GM13976 (cell line): Measurements from ENCODE around the gene SUPT20HL1.
"Not testable (repeated sequence)": the region's sequence is repeated elsewhere in the genome, so short reads cannot be mapped to it uniquely, and the experiment has no call there.

Experiments
- DNase-seq: peaks from one replicate; pipeline ENCODE4 v3.0.0; 2012; ENCODE audit warnings: low spot score
- in situ Hi-C: fragments of 300-500 bp; cut with MboI; formaldehyde crosslinking; loops from one replicate; pipeline ENCODE4 v1.12.0; 2022; ENCODE audit warnings: low sequenced_read_pairs, mixed read lengths, inconsistent platforms; ENCODE audit not compliant: unreplicated experiment
- TF ChIP-seq, protein P1 (sequence below): IDR thresholded peaks from 2 replicates; pipeline ENCODE4 v1.5.1; 2012; ENCODE audit warnings: borderline replicate concordance, mild to moderate bottlenecking; ENCODE audit not compliant: insufficient read depth; ENCODE audit errors: extremely low read depth, missing control alignments, control extremely low read depth

The SUPT20HL1 gene

DNA sequence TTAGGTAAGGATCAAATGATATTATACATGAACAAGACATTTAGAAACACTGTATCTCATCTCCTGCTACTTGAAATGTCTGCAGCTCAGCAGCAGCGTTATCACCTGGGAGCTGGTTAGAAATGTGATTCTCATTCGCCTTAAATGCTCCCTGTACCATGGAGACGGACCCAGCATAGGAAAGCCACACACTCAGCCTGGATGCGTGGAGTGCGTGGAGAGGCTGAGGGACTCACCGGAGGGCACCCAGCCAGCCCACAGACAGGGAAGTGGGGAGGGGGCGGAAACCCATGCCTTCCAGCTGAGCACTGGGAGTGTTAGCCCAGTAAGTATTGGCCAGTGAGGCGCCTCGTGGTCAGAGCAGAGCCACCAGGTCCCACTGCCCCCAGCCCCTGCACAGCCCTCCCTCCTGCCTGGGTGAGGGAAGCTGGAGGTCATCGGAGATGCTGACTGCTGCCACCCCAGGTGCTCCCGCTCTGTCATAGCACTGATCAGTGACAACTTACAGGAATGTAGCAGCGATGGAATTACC lies 15.2 kb downstream of the SUPT20HL1 start:
- TF ChIP-seq, protein P1, sequence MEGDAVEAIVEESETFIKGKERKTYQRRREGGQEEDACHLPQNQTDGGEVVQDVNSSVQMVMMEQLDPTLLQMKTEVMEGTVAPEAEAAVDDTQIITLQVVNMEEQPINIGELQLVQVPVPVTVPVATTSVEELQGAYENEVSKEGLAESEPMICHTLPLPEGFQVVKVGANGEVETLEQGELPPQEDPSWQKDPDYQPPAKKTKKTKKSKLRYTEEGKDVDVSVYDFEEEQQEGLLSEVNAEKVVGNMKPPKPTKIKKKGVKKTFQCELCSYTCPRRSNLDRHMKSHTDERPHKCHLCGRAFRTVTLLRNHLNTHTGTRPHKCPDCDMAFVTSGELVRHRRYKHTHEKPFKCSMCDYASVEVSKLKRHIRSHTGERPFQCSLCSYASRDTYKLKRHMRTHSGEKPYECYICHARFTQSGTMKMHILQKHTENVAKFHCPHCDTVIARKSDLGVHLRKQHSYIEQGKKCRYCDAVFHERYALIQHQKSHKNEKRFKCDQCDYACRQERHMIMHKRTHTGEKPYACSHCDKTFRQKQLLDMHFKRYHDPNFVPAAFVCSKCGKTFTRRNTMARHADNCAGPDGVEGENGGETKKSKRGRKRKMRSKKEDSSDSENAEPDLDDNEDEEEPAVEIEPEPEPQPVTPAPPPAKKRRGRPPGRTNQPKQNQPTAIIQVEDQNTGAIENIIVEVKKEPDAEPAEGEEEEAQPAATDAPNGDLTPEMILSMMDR: no peak
- no peak for DNase-seq
- in situ Hi-C loops: loop anchor here (25.0 kb wide), 2 partner anchors 187 to 762 kb away; no protein-coding TSS in a partner anchor

DNA sequence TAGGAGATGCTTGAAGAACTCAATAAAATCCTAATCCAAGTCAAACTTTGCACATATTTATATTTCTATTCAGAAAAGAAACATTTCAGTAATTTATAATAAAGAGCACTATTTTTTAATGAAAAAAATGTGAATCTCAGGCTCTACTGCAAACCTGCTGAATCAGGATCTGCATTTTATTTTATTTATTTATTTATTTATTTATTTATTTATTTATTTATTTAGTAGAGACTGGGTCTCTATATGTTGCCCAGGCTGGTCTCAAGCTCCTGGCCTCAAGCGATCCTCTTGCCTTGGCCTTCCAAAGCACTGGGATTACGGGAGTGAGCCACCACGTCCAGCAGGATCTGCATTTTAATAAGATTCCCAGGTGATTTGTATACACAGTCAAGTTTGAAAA lies 16.0 kb downstream of the SUPT20HL1 start:
- in situ Hi-C loops: loop anchor here (25.0 kb wide), 2 partner anchors 186 to 761 kb away; no protein-coding TSS in a partner anchor
- TF ChIP-seq, protein P1: no peak
- DNase-seq: no peak

DNA sequence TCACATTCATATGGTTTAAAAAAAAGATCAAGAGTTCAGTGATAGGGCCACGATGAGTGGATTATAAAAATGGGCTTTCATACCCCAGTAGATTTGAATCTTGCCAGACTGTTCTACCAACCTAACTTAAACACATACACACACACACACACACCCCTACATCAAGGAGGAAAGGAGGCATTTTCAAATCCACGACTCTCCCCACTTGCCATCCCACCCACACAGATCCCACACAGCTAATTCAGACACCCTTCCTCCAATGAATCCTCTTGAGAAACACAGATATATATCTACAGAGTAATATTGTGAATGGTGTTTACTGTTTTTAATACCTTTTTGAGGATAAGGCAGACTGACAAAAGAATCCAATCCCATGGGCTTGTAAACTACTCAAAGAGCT lies 16.8 kb downstream of the SUPT20HL1 start:
- TF ChIP-seq, protein P1: no peak
- in situ Hi-C loops: loop anchor here (25.0 kb wide), 2 partner anchors 185 to 760 kb away; no protein-coding TSS in a partner anchor
- DNase-seq: no peak

DNA sequence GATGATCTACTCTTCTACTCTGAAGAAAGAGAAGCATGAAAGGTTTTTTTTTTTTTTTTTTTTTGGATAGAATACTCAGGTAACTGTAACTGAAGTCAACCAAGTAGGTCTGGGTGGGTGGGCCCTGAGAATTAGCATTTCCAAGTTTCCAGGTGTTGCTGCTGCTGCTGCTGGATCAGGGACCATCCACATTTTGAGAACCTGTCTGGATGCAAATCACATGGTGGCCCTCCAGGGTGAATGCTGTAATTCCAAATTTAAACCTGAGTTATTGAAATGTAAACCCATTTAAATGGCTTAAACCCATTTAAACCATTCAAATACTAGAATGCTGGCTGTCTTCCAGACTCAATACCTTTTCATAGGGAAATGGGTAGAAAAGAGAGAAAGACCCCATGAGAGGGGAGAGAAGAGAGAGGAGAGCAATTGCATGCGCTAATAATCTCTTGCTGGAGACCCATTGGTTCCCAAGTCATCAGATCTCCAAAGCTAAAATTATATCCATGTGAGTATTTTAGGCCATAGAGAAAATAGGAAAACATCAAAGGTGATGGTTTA lies 17.6 kb downstream of the SUPT20HL1 start:
- in situ Hi-C loops: loop anchor here (25.0 kb wide), 2 partner anchors 184 to 759 kb away; no protein-coding TSS in a partner anchor
- TF ChIP-seq, protein P1: no peak
- no peak for DNase-seq

DNA sequence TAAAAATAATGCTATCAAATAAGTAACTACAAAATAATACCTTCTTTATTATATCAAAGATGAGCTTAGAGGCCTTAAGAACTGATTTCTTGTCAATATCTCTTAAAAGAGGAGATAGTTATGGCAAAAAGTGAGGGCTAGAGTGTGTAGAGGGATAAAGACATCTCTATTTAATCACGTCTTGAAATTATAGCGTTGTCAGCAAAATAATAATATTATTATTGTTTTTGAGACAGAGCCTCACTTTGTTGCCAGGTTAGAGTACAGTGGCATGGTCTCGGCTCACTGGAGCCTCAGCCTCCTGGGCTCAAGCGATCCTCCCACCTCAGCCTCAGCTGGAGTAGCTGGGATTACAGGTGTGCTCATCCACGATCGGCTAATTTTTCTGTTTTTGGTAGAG lies 18.3 kb downstream of the SUPT20HL1 start:
- TF ChIP-seq, protein P1: no peak
- in situ Hi-C loops: loop anchor here (25.0 kb wide), 2 partner anchors 184 to 759 kb away; no protein-coding TSS in a partner anchor
- no peak for DNase-seq

DNA sequence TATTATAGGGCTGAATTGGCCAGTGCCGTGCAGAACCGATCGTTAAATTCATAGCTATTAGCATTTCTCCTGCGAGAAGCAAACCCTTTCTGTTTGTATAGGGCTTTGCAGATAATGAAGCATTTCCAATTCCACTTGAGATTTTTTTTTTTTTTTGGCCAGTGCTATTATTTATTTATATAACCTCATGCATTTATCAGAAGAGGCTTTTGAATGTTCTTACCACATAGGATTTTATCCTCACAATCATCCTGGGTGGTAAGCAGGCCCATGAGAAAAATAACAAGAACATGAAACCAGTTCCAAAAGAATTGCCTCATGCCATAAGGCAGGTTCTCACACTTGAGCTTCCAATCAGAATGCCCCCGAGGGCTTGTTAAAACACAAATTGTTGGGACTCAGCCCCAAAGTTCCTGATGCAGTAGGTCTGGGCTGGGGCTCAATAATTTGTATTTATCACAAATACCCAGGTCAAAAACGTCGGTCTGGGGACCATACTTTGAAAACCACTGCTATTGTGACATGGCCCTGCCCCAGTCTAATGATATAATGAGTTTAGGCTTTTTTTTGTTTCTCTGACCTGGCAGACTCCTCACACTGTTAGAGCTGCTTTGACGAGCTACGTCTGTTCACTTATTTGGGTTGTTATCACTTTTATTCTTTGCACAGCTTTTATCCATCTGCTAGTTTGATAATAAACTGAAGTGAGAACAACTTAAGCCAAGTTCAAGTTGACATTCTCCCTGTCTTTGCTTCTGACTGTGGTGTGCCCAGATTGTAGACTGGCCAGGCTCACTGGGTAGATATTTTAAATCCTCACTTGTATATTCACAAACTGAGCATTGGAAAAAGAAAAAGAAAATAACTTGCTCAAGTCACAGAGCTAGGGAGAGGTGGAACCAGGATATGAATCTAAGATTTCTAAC lies 20.1 kb downstream of the SUPT20HL1 start:
- TF ChIP-seq, protein P1: no peak
- no peak for DNase-seq
- in situ Hi-C loops: loop anchor here (25.0 kb wide), 2 partner anchors 182 to 757 kb away; no protein-coding TSS in a partner anchor

DNA sequence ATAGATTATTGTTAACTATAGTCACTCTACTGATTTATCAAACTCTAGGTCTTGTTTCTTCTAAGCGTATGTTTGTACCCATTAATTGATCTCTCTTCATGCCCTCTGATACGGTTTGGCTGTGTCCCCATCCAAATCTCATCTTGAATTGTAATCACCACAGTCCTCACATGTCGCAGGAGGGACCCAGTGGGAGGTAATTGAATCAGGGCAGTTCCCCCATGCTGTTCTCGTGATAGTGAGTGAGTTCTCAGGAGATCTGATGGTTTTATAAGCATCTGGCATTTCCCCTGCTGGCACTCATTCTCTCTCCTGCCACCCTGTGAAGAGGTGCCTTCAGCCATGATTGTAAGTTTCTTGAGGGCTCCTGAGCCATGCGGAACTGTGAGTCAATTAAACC lies 21.9 kb downstream of the SUPT20HL1 start:
- in situ Hi-C loops: loop anchor here (25.0 kb wide), 2 partner anchors 180 to 755 kb away; no protein-coding TSS in a partner anchor
- not testable (repeated sequence) for DNase-seq
